DND-41 (cell line): ENCODE data around the gene ANXA9.

ENCODE experiments used
- CTCF ChIP-seq: IDR thresholded peaks from 2 replicates; pipeline ENCODE4 v1.5.1; 2012; ENCODE audit warnings: borderline replicate concordance, low read length, moderate library complexity, mild to moderate bottlenecking; ENCODE audit not compliant: poor library complexity, severe bottlenecking; ENCODE audit errors: extremely low read depth
- EZH2 ChIP-seq: IDR thresholded peaks from 3 replicates; pipeline ENCODE4 v1.6.1; 2012; ENCODE audit warnings: borderline replicate concordance, low read depth, mild to moderate bottlenecking, moderate library complexity, low read length, inconsistent platforms; ENCODE audit not compliant: severe bottlenecking

DNA sequence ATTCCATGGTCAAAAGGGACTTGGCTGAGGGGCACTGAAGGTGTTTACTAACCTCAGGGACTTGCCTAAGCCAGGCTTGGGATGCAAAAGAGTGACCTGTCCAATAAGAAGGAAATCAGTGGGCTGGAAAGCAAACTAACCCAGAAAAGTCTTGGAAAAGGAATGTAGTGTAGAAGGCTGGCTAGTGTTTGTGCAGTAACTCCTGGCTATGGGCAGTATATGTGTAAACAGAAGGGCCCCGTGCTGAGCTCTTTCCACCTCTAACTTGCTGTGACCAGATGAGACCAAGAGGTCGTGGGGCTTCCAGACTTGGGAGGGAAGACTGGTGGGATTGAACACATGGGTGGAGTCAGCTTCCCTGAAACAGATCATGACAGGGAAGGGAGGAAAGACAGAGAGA is 20.5 kb downstream of the ANXA9 start:
- TF ChIP-seq CTCF (no peak), EZH2 (no peak)
